ENCODE data around the gene BTBD6.

Gene BTBD6

GRCh38 chr14:105211758-105212089 lies 36.6 kb upstream of the BTBD6 start:
- DNase-seq: no peak

GRCh38 chr14:105212541-105213300 lies 35.6 kb upstream of the BTBD6 start:
- no peak for DNase-seq

GRCh38 chr14:105213361-105213760 lies 35.0 kb upstream of the BTBD6 start:
- no peak for DNase-seq

GRCh38 chr14:105214324-105214915 lies 33.9 kb upstream of the BTBD6 start:
- no peak for DNase-seq

- no peak for DNase-seq
These were observed 32.7 kb upstream of the BTBD6 start for GRCh38 chr14:105215602-105216001.

GRCh38 chr14:105216490-105217247 lies 31.7 kb upstream of the BTBD6 start:
- DNase-seq: no peak

- no peak for DNase-seq
These were observed 30.6 kb upstream of the BTBD6 start for GRCh38 chr14:105217774-105218173.

- no peak for DNase-seq
These were observed 29.7 kb upstream of the BTBD6 start for GRCh38 chr14:105218611-105219010.

- no peak for DNase-seq
These were observed 29.2 kb upstream of the BTBD6 start for GRCh38 chr14:105219043-105219612.

GRCh38 chr14:105219753-105220152 lies 28.6 kb upstream of the BTBD6 start:
- DNase-seq: no peak

- no peak for DNase-seq
These were observed 27.4 kb upstream of the BTBD6 start for GRCh38 chr14:105220699-105221597.

GRCh38 chr14:105221598-105222178 lies 26.6 kb upstream of the BTBD6 start:
- DNase-seq: no peak

GRCh38 chr14:105223260-105223659 lies 25.1 kb upstream of the BTBD6 start:
- DNase-seq: no peak

- no peak for DNase-seq
These were observed 24.4 kb upstream of the BTBD6 start for GRCh38 chr14:105223770-105224544.

- DNase-seq: no peak
These were observed 23.3 kb upstream of the BTBD6 start for GRCh38 chr14:105224845-105225570.

- no peak for DNase-seq
These were observed 22.1 kb upstream of the BTBD6 start for GRCh38 chr14:105226198-105226597.

GRCh38 chr14:105227346-105227745 lies 21.0 kb upstream of the BTBD6 start:
- no peak for DNase-seq

GRCh38 chr14:105228562-105228961 lies 19.8 kb upstream of the BTBD6 start:
- DNase-seq: no peak

- DNase-seq: no peak
These were observed 19.2 kb upstream of the BTBD6 start for GRCh38 chr14:105229099-105229655.

- DNase-seq: no peak
These were observed 7.3 kb upstream of the BTBD6 start for GRCh38 chr14:105240811-105241576.
